GM19395 (cell line): ENCODE results near the gene ARMC8.

ENCODE experiments used
- ATAC-seq: cut with Tn5 transposase; IDR thresholded peaks from one replicate; pipeline ENCODE4 v1.9.1; 2021; ENCODE audit warnings: mild to moderate bottlenecking, moderate library complexity; ENCODE audit not compliant: unreplicated experiment

ARMC8 gene

DNA sequence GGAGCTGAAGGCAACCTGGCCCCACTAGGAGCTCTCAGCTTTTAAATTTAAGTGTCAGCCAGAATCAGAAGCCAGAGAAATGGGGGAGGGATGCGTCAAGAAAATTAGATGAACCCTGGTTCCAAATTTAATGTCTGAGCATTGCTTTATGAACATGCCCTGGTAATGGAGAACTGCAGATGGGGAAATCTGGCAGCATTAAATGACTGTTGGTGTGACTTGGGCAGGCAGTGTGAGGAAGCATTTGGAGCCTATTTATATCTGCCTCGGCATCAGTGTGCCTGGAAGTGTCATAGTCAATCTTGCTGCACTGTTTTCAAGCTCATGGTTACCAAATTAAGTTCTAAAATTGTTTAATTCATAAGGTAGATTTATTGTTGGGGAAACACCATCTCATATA lies 113.5 kb downstream of the ARMC8 start:
- no peak for ATAC-seq

DNA sequence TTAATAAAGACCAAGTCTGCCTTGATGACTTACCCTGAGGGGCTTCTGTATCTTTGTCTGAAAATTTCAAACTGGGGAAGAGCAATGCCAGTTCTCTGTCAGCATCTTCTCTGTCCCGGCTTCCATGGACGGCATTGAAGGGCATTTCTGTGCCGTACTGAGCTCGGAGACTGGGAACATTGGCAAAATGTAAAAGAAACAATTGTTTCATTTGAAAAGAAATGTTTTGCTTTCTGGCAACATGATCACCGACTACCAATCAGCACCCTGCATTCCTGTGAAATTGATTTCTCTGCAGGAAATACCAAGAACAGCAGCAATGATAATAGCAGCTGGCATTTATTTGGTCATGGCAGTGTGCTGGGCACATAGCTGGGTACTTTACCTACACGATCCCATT lies 116.4 kb downstream of the ARMC8 start:
- ATAC-seq: no peak

DNA sequence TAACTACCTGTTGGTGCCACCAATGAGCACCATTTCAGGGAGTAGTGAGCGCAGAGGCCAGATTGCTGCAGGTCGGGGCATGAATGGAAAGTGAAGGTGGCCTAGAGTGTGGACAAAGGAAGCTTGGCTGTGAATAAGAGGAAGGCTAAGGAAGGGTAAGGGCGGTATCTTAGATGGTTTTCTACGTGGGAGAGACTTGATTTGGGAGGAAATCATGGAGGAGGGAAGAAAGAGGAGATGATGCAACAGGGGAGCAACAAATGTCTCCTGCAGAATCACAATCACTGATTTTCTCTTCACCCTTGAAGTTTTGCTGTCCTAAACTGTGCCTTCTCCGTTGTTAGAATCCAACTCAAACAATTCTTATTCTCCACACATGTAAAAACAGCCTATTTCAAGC lies 120.8 kb downstream of the ARMC8 start:
- no peak for ATAC-seq

DNA sequence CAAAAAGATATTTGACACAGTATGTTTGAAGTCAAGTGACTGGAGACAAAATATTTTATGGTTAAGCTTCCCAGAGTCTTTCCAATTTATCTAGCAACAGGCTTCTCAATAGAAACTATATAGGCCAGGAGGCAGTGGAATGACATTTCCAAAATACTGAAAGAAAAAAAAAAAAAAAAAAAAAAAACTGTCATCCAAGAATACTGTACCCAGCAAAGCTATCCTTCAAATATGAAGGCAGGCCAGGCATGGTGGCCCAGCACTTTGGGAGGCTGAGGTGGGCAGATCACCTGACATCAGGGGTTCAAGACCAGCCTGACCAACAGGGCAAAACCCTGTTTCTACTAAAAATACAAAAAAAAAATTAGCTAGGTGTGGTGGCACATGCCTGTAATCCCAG lies 121.7 kb downstream of the ARMC8 start:
- no peak for ATAC-seq

DNA sequence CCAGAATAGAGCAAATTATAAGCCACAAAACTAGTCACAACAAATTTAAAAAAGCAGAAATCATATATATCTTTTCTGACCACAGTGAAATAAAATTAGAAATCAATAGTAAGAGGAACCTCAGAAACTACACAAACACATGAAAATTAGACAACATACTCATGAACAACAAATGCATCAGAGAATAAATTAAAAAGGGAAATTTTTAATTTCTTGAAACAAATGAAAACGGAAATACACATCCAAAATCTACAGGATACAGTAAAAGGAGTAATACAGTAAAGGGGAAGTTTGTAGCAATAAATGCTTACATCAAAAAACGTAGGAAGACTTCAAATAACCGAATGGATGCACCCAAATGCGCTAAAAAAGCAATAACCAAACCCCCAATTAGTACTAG lies 123.4 kb downstream of the ARMC8 start:
- no peak for ATAC-seq

GRCh38 chr3:138314751-138315150 lies 127.7 kb downstream of the ARMC8 start:
- ATAC-seq: no peak

DNA sequence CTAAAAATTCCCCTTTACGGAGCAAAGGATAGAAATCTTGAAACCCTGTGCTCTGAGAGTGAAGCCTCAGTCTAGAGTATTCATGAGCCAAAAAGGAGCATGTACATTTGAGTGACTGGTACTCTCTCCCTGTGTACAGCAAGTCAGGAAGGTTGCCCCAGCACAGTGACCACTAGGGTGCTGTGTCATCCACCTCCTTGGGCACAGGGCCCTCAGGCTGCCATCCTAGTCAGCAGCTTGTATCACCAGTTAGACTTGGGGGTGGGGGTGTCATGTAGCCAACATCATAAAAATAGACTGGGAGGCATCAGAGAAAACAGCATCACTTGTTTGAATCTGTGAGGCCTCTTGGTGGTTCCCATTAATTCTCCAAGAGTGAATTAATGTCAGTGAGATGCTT lies 130.6 kb downstream of the ARMC8 start:
- no peak for ATAC-seq

DNA sequence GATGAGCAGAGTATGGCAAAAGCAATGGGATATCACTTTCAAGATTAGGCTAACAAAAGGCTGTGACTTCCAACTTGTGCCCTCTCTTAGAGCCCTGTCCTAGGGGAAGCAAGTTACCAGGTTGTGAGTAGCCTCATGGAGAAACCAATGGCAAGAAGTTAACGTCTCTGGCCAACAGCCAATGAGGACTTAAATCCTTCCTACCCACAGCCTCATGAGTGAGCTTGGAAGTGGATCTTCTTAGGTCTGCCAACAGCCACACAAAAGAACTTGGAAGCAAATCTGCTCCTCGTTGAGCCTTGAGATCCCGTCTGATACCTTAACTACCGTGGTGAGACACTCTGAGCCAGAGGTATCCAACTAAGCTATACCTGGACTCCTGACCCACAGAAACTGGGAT lies 136.9 kb downstream of the ARMC8 start:
- no peak for ATAC-seq

- ATAC-seq: no peak
Observed at GRCh38 chr3:138325990-138326389, 138.9 kb downstream of the ARMC8 start.

- no peak for ATAC-seq
Observed at GRCh38 chr3:138326866-138327595, 139.9 kb downstream of the ARMC8 start.

DNA sequence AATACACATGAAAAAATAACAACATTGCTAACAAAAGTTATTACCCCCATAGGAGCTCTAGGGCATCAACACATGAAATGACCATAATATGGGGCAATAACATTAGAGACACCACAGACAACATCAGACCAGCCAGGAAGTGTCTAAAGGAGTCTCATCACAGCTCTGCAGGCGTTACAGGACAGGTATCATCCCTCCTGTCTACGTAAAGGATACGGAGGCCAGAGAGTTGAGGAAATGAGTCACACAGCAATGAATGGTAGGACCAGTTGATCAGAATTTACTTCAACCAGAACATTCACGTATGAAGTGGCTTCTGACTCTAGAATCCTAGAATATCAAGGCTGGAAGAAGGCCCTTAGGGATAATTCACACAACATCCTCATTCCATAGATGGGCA lies 140.7 kb downstream of the ARMC8 start:
- no peak for ATAC-seq

DNA sequence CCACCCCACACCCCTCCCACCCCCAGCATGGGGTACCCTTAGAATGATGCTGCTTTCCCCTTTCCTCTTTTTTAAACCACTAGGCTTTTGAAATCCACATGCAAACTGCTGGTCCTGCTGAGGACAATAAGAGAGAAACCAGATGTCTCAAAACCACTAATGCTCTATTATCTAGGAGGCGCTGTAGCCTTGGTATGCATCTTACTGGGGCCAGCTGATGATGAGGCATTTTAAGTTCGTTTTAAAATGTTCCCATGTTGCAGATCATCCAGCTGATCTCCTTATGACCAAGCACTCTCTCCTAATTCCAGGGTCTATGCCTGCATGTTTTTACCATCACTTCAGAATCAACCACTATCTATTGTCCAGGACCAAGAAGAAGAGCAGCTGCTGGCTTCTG lies 141.2 kb downstream of the ARMC8 start:
- no peak for ATAC-seq

DNA sequence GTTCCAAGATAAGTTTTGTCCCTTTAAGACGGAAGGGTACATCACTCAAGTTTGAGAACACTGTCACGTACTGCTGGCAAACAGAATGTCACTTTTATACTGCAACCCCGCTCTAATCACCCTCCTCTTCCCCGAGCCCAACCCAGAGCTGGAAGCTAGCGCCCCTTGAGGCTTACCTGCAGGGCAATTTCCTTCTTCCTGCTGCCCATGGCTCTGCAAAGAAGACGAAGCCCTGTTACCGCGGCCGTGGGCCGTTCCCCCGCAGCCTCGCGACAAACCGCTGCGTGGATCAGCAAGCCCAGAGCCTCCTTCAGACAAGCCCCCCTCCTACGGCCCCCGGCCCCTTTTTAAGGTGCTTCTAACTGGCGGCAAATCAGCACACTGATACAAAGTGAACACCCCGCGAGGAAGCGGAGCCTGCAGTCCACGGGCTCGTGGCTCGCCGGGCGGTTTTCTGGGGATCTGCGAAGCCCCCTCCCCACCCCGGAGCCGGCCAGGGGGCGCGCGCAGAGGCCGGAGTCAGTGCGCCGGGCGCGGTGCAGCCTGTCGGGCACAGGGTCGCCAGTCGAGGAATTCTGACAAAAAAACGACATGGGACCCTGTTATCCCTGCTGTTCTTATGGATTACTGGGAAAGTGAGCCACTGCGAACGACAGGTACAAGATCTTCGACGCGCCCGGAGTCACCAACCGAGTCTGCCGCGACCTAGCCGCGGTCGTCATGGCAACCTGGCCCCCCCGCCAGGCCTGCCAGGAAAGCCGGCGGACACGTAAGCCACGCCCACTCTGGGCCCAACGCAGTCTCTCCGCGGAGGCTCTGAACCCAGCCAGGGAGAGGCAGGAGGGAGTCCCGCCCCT lies 142.3 kb downstream of the ARMC8 start, which contains the start of gene NME9:
Gene NME9, minus strand, starts transcription at position 725 of the 857 bp plus-strand sequence. Its CDS starts 516 bp downstream, at position 209.
- ATAC-seq: peak; percentile 77

DNA sequence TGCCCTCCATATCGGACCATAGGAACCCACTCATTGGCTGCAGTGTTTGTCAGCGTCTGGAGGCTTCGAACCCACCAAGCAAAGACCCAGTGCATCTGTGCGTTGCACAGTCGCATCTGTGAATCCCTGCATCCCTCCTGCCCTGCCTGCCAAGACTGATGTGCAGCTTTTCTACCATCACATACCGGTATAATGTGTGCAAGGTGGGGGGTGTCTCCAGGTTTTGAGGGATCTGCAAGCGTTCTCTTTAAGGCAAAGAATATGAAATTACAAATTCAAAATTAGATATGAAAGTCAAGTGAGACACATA lies 142.8 kb downstream of the ARMC8 start:
- ATAC-seq: no peak

GRCh38 chr3:138331143-138331894 lies 144.2 kb downstream of the ARMC8 start:
- ATAC-seq: no peak

DNA sequence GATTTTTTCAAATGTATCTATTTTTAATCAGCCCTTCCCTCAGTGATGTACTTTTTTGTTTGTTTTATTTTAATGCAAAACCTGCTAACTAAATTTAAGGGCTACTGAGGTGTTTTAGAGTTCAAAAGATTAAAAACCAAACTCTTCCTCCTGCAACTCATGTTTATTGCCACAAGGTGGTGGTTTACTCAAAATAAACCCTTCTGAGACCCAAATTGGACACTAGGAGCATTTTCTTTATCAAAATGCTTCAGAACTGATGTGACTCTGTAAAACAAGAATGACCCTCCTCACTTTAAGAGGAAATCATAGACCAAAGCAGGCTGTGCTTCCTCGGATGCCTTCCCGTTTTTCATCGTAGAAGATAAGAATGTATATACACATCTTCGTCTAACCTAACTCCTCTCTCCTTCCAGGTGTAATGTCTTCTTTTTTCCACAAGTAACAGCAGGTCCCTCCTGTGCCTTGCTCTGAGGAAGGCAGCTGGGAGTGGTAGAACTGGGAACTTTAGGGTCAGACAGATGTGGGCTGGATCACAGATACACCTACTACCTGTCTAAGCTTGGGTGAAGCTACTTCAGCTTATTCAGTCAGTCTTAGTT lies 145.5 kb downstream of the ARMC8 start:
- ATAC-seq: no peak

DNA sequence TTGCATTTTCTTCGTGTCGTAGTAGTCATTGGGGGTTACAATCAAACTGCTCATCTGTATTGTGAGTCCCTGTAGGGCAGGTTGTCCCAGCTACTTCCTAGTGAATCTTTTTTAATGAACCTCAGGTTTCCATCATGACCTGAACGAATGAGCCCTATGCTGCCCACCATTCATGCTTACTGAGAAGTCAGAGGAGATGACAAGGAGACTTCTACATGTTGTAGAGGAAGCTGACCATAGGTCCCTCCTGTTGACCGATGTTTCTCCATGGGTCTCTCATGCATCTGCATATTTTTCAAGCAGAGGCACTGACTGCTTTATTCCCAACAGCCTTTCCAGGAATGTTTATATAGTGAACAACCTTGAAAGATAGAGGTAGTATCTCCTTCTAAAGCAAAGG lies 147.5 kb downstream of the ARMC8 start:
- ATAC-seq: no peak

DNA sequence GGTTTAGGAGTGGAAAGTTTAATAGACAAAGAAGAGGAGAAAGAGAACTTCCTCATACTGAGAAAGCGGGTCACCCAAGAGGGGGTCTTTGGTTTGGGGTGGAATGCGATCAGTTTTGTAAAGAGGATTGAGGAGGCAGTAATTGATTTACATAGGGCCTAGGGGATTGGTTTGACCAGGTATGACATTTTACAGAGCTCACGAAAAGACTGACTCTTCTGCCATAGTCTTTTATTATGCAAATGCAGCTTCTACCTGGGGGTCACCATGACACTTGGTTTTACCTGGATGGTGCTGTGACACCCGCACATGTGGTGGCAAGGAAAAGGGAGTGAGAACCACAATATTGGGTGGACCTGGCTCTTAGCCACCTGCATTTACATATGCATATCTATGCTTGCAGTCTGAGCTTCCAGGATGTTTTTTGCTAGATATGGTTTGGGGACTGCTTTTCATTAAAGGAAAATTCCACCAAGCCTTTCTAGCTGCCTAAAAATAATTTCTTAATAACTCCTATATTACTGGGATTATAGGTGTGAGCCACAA lies 149.4 kb downstream of the ARMC8 start:
- no peak for ATAC-seq

DNA sequence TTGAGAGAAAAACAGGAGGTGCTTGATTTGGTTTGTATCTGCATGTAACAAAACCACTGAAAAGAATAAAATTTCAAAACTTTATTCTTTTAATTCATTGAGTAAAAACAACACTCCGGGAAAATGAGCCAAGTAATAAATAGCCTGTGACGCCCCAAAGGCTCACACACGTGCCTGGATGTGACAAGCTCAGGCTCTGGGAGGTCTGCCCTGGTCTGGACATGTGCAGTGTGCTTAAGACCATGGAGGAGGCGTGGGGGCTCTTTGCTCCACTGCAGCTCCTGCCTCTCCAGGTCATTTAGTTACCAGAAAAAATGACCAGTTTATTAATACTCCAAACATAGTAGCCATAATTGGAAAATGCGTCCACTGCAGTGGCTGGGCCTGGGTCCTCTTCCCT lies 151.1 kb downstream of the ARMC8 start:
- ATAC-seq: no peak

GRCh38 chr3:138338811-138339210 lies 151.7 kb downstream of the ARMC8 start:
- ATAC-seq: no peak

GRCh38 chr3:138340511-138340910 lies 153.4 kb downstream of the ARMC8 start:
- ATAC-seq: no peak
